HepG2 (cell line): Measurements from ENCODE around the gene HEBP1. TPM values are rescaled to one million over a fixed set of nuclear protein-coding genes. Genes with fewer than 3 reads are reported as not detected.
A peak's percentile ranks its signal among the peaks of the same experiment; 100 is the strongest.

ENCODE experiments used
- ELK4 ChIP-seq: sonication (generic); formaldehyde crosslinking; IDR thresholded peaks from 2 replicates; pipeline ENCODE4 v1.9.0; 2021; ENCODE audit warnings: missing genetic modification reagents, borderline replicate concordance
- FOXK1 ChIP-seq: sonication (generic); formaldehyde crosslinking; IDR thresholded peaks from 2 replicates; pipeline ENCODE4 v1.4.0; 2020; ENCODE audit warnings: low read depth, missing genetic modification reagents, borderline replicate concordance
- MAFG ChIP-seq: sonication (generic); formaldehyde crosslinking; IDR thresholded peaks from 2 replicates; pipeline ENCODE4 v1.5.1; 2020; ENCODE audit warnings: mild to moderate bottlenecking, missing genetic modification reagents
- ZBTB38 ChIP-seq: sonication (generic); formaldehyde crosslinking; IDR thresholded peaks from 2 replicates; pipeline ENCODE4 v1.5.1; 2020; ENCODE audit warnings: mild to moderate bottlenecking, missing genetic modification reagents
- ZC3H4 ChIP-seq: sonication (generic); formaldehyde crosslinking; IDR thresholded peaks from 2 replicates; pipeline ENCODE4 v1.4.0; 2020; ENCODE audit warnings: missing genetic modification reagents, borderline replicate concordance
- ZNF431 ChIP-seq: sonication (generic); formaldehyde crosslinking; IDR thresholded peaks from 2 replicates; pipeline ENCODE4 v1.9.0; 2022; ENCODE audit warnings: missing genetic modification reagents, low read depth, mild to moderate bottlenecking, borderline replicate concordance
- ZNF510 ChIP-seq: sonication (generic); formaldehyde crosslinking; IDR thresholded peaks from 2 replicates; pipeline ENCODE4 v1.4.0; 2020; ENCODE audit warnings: low read depth, mild to moderate bottlenecking, missing genetic modification reagents
- ZNF597 ChIP-seq: sonication (generic); formaldehyde crosslinking; IDR thresholded peaks from 2 replicates; pipeline ENCODE4 v1.5.0; 2020; ENCODE audit warnings: missing genetic modification reagents
- polyA plus RNA-seq, 8 experiments: library from polyadenylated mRNA; depleted of rRNA in 3 of 8; stranded (reverse) in 7 of 8; unstranded in 1 of 8; fragments of >200 nt; fragmentation: Illumina TruSeq in 4 of 8; extraction: Trizol in 4 of 8; gene quantifications; 2 replicates each; pipeline versions ENCODE4 v1.2.1 to v1.2.3, GENCODE V29; 2011 to 2016; ENCODE audit warnings: low read depth in 4 of 8, missing spikeins in 1 of 8, mixed read lengths in 1 of 8; ENCODE audit not compliant: insufficient read depth in 1 of 8
- total RNA-seq, 5 experiments: library from RNA; depleted of rRNA; stranded (reverse); fragments of >200 nt; fragmentation: Illumina TruSeq; extraction: Trizol; gene quantifications; 2 replicates each; pipeline ENCODE4 v1.2.3, GENCODE V29; 2016; ENCODE audit warnings: low read depth in 1 of 5
- TF ChIP-seq, protein P1 (sequence below), 2 experiments: fragments of 450-650 bp in 1 of 2; sonication (generic) in 1 of 2; formaldehyde crosslinking in 1 of 2; IDR thresholded peaks; 2 replicates each; pipeline versions ENCODE4 v1.6.1 to v1.8.0; 2016 to 2022; ENCODE audit warnings: antibody characterized with exemption in 1 of 2, mild to moderate bottlenecking in 1 of 2, missing genetic modification reagents in 1 of 2
- TF ChIP-seq, protein P2 (sequence below): sonication (generic); formaldehyde crosslinking; IDR thresholded peaks from 2 replicates; pipeline ENCODE4 v1.8.0; 2022; ENCODE audit warnings: missing genetic modification reagents, mild to moderate bottlenecking, moderate library complexity, borderline replicate concordance
- TF ChIP-seq, protein P3 (sequence below): sonication (generic); formaldehyde crosslinking; IDR thresholded peaks from 2 replicates; pipeline ENCODE4 v1.5.0; 2020; ENCODE audit warnings: mild to moderate bottlenecking, missing genetic modification reagents

HEBP1 gene
- total and polyA plus RNA-seq, 2 of the 13 experiments (the other 11 are each of a cell fraction or from before 2014, with no cell fraction given) = 7.8 to 9.4 TPM

DNA sequence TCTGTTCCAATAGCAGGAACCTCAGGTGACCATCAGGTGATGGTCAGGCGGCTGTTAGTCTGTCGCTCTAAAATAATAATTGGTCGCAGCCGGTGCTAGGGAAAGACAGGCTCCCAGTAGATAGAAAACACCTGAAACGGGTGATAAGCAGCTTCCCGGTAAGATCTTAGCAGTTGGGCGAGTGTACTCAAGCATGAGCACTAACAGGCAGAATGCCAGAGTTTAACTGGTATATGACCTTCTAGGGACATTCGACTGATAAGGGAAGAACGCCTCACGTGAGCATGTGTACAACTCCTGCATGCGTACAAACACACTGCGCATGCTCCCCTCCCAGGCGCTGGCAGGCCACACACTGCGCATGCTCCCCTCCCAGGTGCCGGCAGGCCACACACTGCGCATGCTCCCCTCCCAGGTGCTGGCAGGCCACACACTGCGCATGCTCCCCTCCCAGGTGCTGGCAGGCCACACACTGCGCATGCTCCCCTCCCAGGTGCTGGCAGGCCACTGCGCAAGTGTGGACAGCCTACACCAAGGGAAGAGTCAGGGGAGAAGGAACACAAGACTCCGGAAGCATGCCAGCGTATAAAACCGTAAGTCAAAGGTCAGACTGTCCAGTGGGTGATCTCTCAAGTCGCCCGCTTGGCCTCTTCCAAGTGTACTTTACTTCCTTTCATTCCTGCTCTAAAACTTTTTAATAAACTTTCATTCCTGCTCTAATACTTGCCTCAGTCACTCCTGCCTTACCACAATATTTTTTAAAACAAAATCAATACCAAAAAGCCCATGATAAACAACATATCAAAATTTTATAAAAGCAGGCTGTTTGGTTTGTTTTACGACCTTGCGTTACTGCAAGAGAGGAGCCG lies 72.6 kb downstream of the HEBP1 start (continued):
- TF ChIP-seq, protein P1, sequence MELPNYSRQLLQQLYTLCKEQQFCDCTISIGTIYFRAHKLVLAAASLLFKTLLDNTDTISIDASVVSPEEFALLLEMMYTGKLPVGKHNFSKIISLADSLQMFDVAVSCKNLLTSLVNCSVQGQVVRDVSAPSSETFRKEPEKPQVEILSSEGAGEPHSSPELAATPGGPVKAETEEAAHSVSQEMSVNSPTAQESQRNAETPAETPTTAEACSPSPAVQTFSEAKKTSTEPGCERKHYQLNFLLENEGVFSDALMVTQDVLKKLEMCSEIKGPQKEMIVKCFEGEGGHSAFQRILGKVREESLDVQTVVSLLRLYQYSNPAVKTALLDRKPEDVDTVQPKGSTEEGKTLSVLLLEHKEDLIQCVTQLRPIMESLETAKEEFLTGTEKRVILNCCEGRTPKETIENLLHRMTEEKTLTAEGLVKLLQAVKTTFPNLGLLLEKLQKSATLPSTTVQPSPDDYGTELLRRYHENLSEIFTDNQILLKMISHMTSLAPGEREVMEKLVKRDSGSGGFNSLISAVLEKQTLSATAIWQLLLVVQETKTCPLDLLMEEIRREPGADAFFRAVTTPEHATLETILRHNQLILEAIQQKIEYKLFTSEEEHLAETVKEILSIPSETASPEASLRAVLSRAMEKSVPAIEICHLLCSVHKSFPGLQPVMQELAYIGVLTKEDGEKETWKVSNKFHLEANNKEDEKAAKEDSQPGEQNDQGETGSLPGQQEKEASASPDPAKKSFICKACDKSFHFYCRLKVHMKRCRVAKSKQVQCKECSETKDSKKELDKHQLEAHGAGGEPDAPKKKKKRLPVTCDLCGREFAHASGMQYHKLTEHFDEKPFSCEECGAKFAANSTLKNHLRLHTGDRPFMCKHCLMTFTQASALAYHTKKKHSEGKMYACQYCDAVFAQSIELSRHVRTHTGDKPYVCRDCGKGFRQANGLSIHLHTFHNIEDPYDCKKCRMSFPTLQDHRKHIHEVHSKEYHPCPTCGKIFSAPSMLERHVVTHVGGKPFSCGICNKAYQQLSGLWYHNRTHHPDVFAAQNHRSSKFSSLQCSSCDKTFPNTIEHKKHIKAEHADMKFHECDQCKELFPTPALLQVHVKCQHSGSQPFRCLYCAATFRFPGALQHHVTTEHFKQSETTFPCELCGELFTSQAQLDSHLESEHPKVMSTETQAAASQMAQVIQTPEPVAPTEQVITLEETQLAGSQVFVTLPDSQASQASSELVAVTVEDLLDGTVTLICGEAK (IDR thresholded peaks at IDR 0.05) = no peak
- TF ChIP-seq, protein P1 (CRISPR knock-in tag; IDR thresholded peaks at IDR 0.05) = no peak
- TF ChIP-seq ZC3H4 (no peak), FOXK1 (CRISPR knock-in tag) (peak; percentile 68), ZNF597 (CRISPR knock-in tag) (no peak), ZNF431 (CRISPR knock-in tag) (no peak), MAFG (CRISPR knock-in tag) (no peak), ZBTB38 (CRISPR knock-in tag) (no peak), ELK4 (CRISPR knock-in tag) (no peak), ZNF510 (CRISPR knock-in tag) (no peak)
- TF ChIP-seq, protein P2, sequence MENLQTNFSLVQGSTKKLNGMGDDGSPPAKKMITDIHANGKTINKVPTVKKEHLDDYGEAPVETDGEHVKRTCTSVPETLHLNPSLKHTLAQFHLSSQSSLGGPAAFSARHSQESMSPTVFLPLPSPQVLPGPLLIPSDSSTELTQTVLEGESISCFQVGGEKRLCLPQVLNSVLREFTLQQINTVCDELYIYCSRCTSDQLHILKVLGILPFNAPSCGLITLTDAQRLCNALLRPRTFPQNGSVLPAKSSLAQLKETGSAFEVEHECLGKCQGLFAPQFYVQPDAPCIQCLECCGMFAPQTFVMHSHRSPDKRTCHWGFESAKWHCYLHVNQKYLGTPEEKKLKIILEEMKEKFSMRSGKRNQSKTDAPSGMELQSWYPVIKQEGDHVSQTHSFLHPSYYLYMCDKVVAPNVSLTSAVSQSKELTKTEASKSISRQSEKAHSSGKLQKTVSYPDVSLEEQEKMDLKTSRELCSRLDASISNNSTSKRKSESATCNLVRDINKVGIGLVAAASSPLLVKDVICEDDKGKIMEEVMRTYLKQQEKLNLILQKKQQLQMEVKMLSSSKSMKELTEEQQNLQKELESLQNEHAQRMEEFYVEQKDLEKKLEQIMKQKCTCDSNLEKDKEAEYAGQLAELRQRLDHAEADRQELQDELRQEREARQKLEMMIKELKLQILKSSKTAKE = no peak
- TF ChIP-seq, protein P3, sequence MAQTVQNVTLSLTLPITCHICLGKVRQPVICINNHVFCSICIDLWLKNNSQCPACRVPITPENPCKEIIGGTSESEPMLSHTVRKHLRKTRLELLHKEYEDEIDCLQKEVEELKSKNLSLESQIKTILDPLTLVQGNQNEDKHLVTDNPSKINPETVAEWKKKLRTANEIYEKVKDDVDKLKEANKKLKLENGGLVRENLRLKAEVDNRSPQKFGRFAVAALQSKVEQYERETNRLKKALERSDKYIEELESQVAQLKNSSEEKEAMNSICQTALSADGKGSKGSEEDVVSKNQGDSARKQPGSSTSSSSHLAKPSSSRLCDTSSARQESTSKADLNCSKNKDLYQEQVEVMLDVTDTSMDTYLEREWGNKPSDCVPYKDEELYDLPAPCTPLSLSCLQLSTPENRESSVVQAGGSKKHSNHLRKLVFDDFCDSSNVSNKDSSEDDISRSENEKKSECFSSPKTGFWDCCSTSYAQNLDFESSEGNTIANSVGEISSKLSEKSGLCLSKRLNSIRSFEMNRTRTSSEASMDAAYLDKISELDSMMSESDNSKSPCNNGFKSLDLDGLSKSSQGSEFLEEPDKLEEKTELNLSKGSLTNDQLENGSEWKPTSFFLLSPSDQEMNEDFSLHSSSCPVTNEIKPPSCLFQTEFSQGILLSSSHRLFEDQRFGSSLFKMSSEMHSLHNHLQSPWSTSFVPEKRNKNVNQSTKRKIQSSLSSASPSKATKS = no peak
